ENCODE data around the gene FADS2.

FADS2 gene

DNA sequence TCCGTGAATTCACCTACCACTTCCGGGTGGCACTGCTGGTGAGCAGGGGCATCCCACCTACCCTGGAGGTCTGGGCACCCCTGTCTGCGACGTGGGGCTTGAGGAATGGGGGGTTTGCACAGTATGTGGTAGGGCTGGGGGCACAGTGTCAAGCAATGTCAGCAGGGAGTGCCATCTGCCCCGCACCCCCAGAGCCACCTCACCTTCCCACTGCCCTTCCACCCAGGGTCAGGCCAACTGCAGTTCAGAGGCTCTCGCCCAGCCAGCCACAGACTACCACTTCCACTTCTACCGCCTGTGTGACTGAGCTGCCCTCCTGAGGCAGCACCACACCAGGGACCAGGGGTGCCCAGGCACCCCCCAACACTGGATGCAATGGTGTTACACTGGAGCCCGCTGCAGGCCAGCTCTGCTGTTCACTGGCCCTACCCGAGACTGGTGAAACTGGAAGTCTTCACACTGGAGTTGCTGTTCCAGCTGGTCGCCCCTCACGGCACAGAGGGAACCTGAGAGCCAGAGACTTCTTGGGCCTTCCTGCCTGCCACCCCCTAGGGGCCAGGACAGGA is 42.2 kb upstream of the FADS2 start:
- no peak for ATAC-seq
- TF ChIP-seq, protein P1, sequence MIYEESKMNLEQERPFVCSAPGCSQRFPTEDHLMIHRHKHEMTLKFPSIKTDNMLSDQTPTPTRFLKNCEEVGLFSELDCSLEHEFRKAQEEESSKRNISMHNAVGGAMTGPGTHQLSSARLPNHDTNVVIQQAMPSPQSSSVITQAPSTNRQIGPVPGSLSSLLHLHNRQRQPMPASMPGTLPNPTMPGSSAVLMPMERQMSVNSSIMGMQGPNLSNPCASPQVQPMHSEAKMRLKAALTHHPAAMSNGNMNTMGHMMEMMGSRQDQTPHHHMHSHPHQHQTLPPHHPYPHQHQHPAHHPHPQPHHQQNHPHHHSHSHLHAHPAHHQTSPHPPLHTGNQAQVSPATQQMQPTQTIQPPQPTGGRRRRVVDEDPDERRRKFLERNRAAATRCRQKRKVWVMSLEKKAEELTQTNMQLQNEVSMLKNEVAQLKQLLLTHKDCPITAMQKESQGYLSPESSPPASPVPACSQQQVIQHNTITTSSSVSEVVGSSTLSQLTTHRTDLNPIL (CRISPR knock-in tag; IDR thresholded peaks at IDR 0.05; ENCODE audit: low read depth): no peak
- TF ChIP-seq ZNF70 (CRISPR knock-in tag; IDR thresholded peaks at IDR 0.05): no peak
- TF ChIP-seq OSR1 (CRISPR knock-in tag; IDR thresholded peaks at IDR 0.05): no peak
- no peak for TF ChIP-seq CSDC2 (CRISPR knock-in tag; IDR thresholded peaks at IDR 0.05)
- no peak for TF ChIP-seq ZFP3 (CRISPR knock-in tag; IDR thresholded peaks at IDR 0.05)
- TF ChIP-seq ZC3H10 (CRISPR knock-in tag; IDR thresholded peaks at IDR 0.05): no peak
- TF ChIP-seq TSHZ2 (CRISPR knock-in tag; IDR thresholded peaks at IDR 0.05): no peak
- TF ChIP-seq ISL1 (CRISPR knock-in tag; IDR thresholded peaks at IDR 0.05): no peak
- no peak for TF ChIP-seq ZNF8 (CRISPR knock-in tag; IDR thresholded peaks at IDR 0.05)
- TF ChIP-seq GLIS3 (CRISPR knock-in tag; IDR thresholded peaks at IDR 0.05): no peak
- no peak for TF ChIP-seq BACH2 (CRISPR knock-in tag; IDR thresholded peaks at IDR 0.05; ENCODE audit: borderline replicate concordance)
- no peak for TF ChIP-seq ESRRG (CRISPR knock-in tag; IDR thresholded peaks at IDR 0.05)
- TF ChIP-seq TOX (CRISPR knock-in tag; IDR thresholded peaks at IDR 0.05; ENCODE audit: borderline replicate concordance): no peak
- no peak for TF ChIP-seq ARNTL (CRISPR knock-in tag; IDR thresholded peaks at IDR 0.05; ENCODE audit: borderline replicate concordance, low read depth)
- no peak for TF ChIP-seq POU6F1 (CRISPR knock-in tag; IDR thresholded peaks at IDR 0.05; ENCODE audit: borderline replicate concordance, low read depth)
- TF ChIP-seq ZNF565 (CRISPR knock-in tag; conservative IDR thresholded peaks at IDR 0.05; ENCODE audit: low read depth): no peak
- no peak for TF ChIP-seq RARB (CRISPR knock-in tag; IDR thresholded peaks at IDR 0.05)
- TF ChIP-seq PPARA (CRISPR knock-in tag; IDR thresholded peaks at IDR 0.05; ENCODE audit: borderline replicate concordance): no peak
- TF ChIP-seq PATZ1 (CRISPR knock-in tag; IDR thresholded peaks at IDR 0.05; ENCODE audit: borderline replicate concordance): no peak
- no peak for TF ChIP-seq ZFP30 (CRISPR knock-in tag; IDR thresholded peaks at IDR 0.05)

DNA sequence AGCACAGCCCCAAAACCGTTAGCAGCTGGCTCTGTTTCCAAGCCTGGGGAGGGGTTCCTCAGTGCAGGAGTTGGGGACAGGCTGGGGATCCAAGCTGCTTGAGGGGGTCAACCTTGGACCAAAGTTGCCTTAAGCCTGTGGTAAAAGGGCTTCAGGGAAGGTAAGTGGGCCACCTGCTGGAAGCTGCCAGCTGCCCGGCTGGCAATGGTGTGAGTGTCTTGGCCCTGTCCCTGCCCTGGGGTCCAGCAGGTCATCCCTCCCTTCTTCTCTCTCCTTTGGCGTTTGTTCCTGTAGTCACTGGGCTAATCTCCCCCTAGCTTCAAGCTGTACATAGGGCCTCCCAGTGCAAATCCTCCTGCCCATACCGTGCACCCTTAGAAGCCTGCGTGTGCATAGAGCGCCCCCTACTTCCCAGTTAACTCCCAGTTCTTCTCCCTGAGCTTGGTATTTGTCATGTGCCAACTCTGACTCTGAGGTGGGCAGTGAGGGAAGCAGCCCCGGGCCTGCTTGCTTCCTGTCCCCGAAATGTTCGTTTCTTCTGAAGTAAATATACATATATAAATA is 40.1 kb upstream of the FADS2 start:
- no peak for TF ChIP-seq GLIS3 (CRISPR knock-in tag; IDR thresholded peaks at IDR 0.05)
- TF ChIP-seq TOX (CRISPR knock-in tag; IDR thresholded peaks at IDR 0.05; ENCODE audit: borderline replicate concordance): no peak
- TF ChIP-seq, protein P2, sequence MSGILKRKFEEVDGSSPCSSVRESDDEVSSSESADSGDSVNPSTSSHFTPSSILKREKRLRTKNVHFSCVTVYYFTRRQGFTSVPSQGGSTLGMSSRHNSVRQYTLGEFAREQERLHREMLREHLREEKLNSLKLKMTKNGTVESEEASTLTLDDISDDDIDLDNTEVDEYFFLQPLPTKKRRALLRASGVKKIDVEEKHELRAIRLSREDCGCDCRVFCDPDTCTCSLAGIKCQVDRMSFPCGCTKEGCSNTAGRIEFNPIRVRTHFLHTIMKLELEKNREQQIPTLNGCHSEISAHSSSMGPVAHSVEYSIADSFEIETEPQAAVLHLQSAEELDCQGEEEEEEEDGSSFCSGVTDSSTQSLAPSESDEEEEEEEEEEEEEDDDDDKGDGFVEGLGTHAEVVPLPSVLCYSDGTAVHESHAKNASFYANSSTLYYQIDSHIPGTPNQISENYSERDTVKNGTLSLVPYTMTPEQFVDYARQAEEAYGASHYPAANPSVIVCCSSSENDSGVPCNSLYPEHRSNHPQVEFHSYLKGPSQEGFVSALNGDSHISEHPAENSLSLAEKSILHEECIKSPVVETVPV (CRISPR knock-in tag; IDR thresholded peaks at IDR 0.05): no peak
- no peak for TF ChIP-seq SNAI2 (CRISPR knock-in tag; IDR thresholded peaks at IDR 0.05)
- TF ChIP-seq, protein P1 (CRISPR knock-in tag; IDR thresholded peaks at IDR 0.05; ENCODE audit: low read depth): no peak
- TF ChIP-seq TCF4 (CRISPR knock-in tag; IDR thresholded peaks at IDR 0.05; ENCODE audit: borderline replicate concordance): no peak
- TF ChIP-seq ISL1 (CRISPR knock-in tag; IDR thresholded peaks at IDR 0.05): no peak
- TF ChIP-seq OSR1 (CRISPR knock-in tag; IDR thresholded peaks at IDR 0.05): no peak
- TF ChIP-seq ESRRG (CRISPR knock-in tag; IDR thresholded peaks at IDR 0.05): no peak
- ATAC-seq: peak; percentile 16; the same call in 2 of the 3 replicates
